Activated CD4-positive, alpha-beta T cell treated with anti-CD3 and anti-CD28 coated beads, Interleukin-2, Interleukin-6, amounts not matched to agents 100 ng/mL and 50 ng/mL, durations not matched to agents 16 hours and 8 hours (primary cell): ENCODE data around the gene FDPS.
"Not testable (repeated sequence)": the region's sequence is repeated elsewhere in the genome, so short reads cannot be mapped to it uniquely, and the experiment has no call there.

Source experiments
- DNase-seq: peaks from one replicate; pipeline ENCODE4 v3.0.0-alpha.2; 2020

Gene FDPS

GRCh38 chr1:155320661-155321617 lies 12.3 kb downstream of the FDPS start, which contains the start of gene RUSC1:
RUSC1 (plus strand) TSS chr1:155320894; CDS start chr1:155321774, 880 bp downstream.
- peak; percentile 79 for DNase-seq

- DNase-seq: no peak
Observed at GRCh38 chr1:155321639-155322503, 13.2 kb downstream of the FDPS start.

- DNase-seq: peak; percentile 20
Observed at GRCh38 chr1:155322571-155322952, 13.9 kb downstream of the FDPS start.

GRCh38 chr1:155322953-155323728 lies 14.5 kb downstream of the FDPS start:
- DNase-seq: peak; percentile 93

GRCh38 chr1:155323729-155324036 lies 15.0 kb downstream of the FDPS start:
- peak; percentile 91 for DNase-seq

GRCh38 chr1:155324037-155324716 lies 15.5 kb downstream of the FDPS start:
- DNase-seq: peak; percentile 95

GRCh38 chr1:155324717-155325602 lies 16.3 kb downstream of the FDPS start:
- DNase-seq: peak; percentile 24

GRCh38 chr1:155325603-155325893 lies 16.9 kb downstream of the FDPS start:
- no peak for DNase-seq

GRCh38 chr1:155326020-155326526 lies 17.4 kb downstream of the FDPS start:
- DNase-seq: no peak

GRCh38 chr1:155326631-155327037 lies 18.0 kb downstream of the FDPS start:
- DNase-seq: no peak

GRCh38 chr1:155327981-155328380 lies 19.3 kb downstream of the FDPS start:
- DNase-seq: no peak

- DNase-seq: not testable (repeated sequence)
Observed at GRCh38 chr1:155328856-155329255, 20.2 kb downstream of the FDPS start.

GRCh38 chr1:155329980-155330598 lies 21.4 kb downstream of the FDPS start:
- DNase-seq: peak; percentile 25

- no peak for DNase-seq
Observed at GRCh38 chr1:155334962-155335361, 26.3 kb downstream of the FDPS start.

GRCh38 chr1:155339515-155340097 lies 30.9 kb downstream of the FDPS start:
- DNase-seq: no peak

- no peak for DNase-seq
Observed at GRCh38 chr1:155342842-155343241, 34.2 kb downstream of the FDPS start.

GRCh38 chr1:155352631-155353030 lies 44.0 kb downstream of the FDPS start:
- no peak for DNase-seq

- DNase-seq: no peak
Observed at GRCh38 chr1:155360051-155360450, 51.4 kb downstream of the FDPS start.
